ENCODE measurements around the gene ZNF573.

DNA sequence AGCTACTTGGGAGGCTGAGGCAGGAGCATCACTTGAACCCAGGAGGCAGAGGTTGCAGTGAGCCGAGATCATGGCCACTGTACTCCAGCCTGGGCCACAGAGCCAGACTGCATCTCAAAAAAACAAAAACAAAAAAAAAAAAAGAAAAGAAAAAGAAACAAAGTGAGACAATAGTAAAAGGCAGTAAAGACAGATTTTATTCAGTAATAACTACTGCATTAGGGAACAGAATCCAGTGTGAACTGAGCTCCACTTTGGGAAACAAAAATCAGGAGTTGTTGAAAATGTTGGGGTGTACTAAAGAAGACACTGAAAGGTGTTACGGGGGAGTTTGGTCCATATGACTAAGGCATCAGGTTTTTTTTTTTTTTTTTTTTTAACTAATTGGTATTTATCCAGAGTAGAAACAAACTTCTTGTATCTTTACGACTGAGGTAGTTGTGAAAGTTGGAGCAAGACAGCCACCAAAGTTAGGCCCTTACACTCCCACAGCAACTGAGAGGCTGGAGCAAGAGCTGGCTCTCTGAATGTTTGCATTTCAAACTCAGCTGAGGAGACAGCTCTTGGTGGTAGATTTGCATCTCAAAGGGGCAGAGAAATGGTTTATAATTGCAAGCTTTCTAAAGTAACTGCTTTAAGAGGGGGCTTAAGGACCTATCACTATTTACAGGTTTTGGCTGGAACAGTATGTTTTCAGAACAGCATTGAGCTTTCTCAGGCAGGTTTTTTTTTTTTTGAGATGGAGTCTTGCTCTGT is 84.1 kb downstream of the ZNF573 start:
- no peak for TF ChIP-seq POLR2A (IDR thresholded peaks at IDR 0.05; ENCODE audit: low read depth, low read length)
- no peak for TF ChIP-seq POLR2AphosphoS5 (IDR thresholded peaks at IDR 0.05; ENCODE audit: low read depth, low read length)
- no peak for TF ChIP-seq TAF1 (IDR thresholded peaks at IDR 0.05; ENCODE audit: borderline replicate concordance, low read depth, low read length)

All from GM12892 (cell line).